Astrocyte of the spinal cord (primary cell): Measurements from ENCODE around the gene CUL5.

ENCODE experiments used
- DNase-seq: peaks from one replicate; pipeline ENCODE4 v3.0.0; 2011; ENCODE audit warnings: low read depth, low spot score
- H3K4me3 ChIP-seq: 2 replicates; pipeline ENCODE4 v1.5.1; 2011; ENCODE audit warnings: low read depth, mild to moderate bottlenecking, low read length, moderate library complexity
- in situ Hi-C: cut with HindIII; loops from 2 replicates; pipeline ENCODE4 v1.10.0; 2017; ENCODE audit warnings: low sequenced_read_pairs
- TF ChIP-seq, protein P1 (sequence below): IDR thresholded peaks from 2 replicates; pipeline ENCODE4 v1.5.1; 2012; ENCODE audit warnings: low read depth, mild to moderate bottlenecking, low read length, inconsistent platforms

CUL5 gene

DNA sequence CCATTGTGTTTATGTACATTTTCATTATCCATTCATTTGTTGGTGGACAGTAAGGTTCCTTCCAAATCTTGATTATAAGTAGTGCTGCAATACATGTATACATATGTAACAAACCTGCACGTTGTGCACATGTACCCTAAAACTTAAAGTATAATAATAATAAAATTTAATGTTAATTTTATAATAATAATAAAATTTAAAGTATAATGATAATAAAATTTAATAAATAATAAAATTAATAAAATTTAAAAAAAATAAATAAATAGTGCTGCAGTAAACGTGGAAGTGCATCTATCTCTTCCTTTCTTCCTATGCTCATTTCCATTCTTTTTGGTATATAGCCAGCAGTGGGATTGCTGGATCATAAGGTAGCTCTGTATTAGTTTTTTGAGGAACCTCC is 54.7 kb downstream of the CUL5 start:
- in situ Hi-C loops, result no loop called here
- TF ChIP-seq, protein P1, sequence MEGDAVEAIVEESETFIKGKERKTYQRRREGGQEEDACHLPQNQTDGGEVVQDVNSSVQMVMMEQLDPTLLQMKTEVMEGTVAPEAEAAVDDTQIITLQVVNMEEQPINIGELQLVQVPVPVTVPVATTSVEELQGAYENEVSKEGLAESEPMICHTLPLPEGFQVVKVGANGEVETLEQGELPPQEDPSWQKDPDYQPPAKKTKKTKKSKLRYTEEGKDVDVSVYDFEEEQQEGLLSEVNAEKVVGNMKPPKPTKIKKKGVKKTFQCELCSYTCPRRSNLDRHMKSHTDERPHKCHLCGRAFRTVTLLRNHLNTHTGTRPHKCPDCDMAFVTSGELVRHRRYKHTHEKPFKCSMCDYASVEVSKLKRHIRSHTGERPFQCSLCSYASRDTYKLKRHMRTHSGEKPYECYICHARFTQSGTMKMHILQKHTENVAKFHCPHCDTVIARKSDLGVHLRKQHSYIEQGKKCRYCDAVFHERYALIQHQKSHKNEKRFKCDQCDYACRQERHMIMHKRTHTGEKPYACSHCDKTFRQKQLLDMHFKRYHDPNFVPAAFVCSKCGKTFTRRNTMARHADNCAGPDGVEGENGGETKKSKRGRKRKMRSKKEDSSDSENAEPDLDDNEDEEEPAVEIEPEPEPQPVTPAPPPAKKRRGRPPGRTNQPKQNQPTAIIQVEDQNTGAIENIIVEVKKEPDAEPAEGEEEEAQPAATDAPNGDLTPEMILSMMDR, result no peak
- H3K4me3 ChIP-seq, result no peak overlapping the region
- DNase-seq, result no peak

DNA sequence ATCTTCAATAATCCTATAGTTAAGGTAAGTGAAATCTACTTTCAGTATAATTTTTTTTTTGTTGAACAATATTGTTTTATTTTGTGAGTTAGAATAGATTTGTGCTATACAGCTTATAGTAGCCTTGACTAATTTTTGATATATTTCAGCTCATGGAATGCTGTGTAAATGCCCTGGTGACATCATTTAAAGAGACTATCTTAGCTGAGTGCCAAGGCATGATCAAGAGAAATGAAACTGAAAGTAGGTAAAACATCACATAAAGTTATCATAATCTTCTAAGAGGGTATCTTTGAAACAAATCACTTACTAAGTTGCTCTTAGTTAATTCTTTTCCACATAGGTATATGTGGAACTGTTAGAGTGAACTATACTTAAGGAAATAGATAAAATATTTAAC is 61.2 kb downstream of the CUL5 start:
- in situ Hi-C loops, result no loop called here
- DNase-seq, result peak; percentile 71
- no peak overlapping the region for H3K4me3 ChIP-seq
- TF ChIP-seq, protein P1, result no peak

DNA sequence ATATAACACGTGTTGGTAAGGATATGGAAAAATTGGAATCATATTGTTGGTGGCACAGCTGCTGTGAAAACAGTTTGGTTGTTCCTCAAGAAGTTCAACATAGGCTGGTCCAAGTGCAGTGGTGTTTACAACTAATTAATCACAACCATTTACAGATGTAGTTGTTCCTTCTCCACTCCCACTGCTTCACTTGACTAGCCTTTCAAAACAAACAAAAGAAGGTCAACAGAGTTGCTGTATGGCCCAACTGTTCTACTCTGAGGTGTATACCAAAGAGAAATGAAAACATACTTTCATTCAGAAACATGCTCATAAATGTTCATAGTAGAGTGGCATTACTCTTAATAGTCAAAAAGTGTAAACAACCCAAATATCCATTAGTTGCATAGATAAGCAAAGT is 76.1 kb downstream of the CUL5 start:
- no peak overlapping the region for H3K4me3 ChIP-seq
- DNase-seq, result no peak
- in situ Hi-C loops, result no loop called here
- TF ChIP-seq, protein P1, result no peak

GRCh38 chr11:108085672-108086071 is 77.0 kb downstream of the CUL5 start:
- TF ChIP-seq, protein P1, result no peak
- no peak for DNase-seq
- in situ Hi-C loops, result no loop called here
- no peak overlapping the region for H3K4me3 ChIP-seq

DNA sequence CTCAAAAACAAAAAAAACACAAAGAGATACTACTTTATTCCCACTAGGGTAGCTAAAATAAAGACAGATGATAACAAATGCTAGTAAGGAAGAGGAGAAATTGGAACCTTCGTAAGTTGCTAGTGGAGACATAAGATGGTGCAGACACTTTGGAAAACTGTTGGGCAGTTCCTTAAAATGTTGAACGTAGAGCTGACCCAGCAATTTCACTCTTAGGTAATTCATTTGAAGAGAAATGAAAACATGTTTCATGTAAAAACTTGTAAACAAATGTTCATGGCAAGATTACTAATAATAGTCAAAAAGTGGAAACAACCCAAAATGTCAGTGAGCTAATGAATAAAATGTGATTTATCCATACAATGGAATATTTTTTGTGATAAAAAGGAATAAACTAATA is 83.4 kb downstream of the CUL5 start:
- no peak overlapping the region for H3K4me3 ChIP-seq
- no peak for DNase-seq
- TF ChIP-seq, protein P1, result no peak
- in situ Hi-C loops, result no loop called here

DNA sequence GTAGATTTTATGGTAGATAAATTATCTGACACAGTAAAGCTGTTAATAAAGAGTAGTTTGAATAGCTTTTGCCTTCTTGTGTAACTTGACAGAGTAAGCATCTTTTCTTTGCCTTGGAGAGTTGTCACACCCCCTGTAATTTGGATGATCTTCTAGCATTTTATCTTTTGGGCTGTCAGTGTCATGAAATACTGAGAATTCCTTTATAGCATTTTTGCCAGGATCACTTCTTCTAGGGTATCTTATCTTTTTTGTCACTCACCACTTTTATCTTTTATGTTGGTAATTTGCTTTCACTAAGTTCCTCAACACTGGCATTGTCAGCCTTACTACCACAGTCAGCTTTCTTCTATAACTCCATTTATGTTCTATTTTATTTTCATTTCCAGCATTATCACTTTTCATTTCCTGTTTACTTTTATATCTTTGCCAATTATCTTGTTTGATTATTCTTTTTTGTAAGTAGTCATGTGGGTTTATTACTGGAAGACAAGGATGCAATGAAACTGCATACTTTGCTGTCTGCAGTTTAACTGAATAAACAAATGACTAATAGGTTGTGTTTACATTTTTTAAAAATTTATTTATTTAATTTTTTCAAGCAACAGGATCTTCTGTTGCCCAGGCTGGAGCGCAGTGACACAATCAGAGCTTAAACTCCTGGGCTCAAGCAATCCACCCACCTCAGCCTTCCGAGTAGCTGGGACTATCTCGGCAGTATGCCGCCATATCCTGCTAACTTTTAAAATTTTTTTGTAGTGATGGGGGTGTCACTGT is 84.6 kb downstream of the CUL5 start:
- no peak for DNase-seq
- in situ Hi-C loops, result no loop called here
- TF ChIP-seq, protein P1, result no peak
- H3K4me3 ChIP-seq, result no peak overlapping the region
